Trophoblast cell (in vitro differentiated cells and primary cell): Measurements from ENCODE around the gene LRR1.

ENCODE experiments used
- DNase-seq, 2 donors: peaks; one replicate each; pipeline ENCODE4 v3.0.0-alpha.2; 2016
- H2AFZ ChIP-seq: 2 replicates; pipeline ENCODE4 v1.6.1; 2013; ENCODE audit warnings: low read length, moderate library complexity, mild to moderate bottlenecking; ENCODE audit not compliant: insufficient read depth, poor library complexity
- H2AK5ac ChIP-seq: 2 replicates; pipeline ENCODE4 v1.6.1; 2013; ENCODE audit warnings: mild to moderate bottlenecking, low read length
- H2BK120ac ChIP-seq: 2 replicates; pipeline ENCODE4 v1.6.1; 2013; ENCODE audit warnings: low read length, mild to moderate bottlenecking, moderate library complexity; ENCODE audit not compliant: insufficient read depth, poor library complexity
- H2BK12ac ChIP-seq: 2 replicates; pipeline ENCODE4 v1.6.1; 2013; ENCODE audit warnings: mild to moderate bottlenecking, low read length, moderate library complexity
- H2BK5ac ChIP-seq: 2 replicates; pipeline ENCODE4 v1.6.1; 2013; ENCODE audit warnings: low read length, low read depth, moderate library complexity, mild to moderate bottlenecking; ENCODE audit not compliant: poor library complexity
- H3K14ac ChIP-seq: 2 replicates; pipeline ENCODE4 v1.6.1; 2013; ENCODE audit warnings: mild to moderate bottlenecking, low read length
- H3K18ac ChIP-seq: 2 replicates; pipeline ENCODE4 v1.6.1; 2013; ENCODE audit warnings: mild to moderate bottlenecking, low read length
- H3K23ac ChIP-seq: 2 replicates; pipeline ENCODE4 v1.6.1; 2013; ENCODE audit warnings: low read length
- H3K27ac ChIP-seq: 2 replicates; pipeline ENCODE4 v1.5.1; 2013; ENCODE audit warnings: low read depth, mild to moderate bottlenecking, inconsistent platforms, low read length, moderate library complexity
- H3K27me3 ChIP-seq: 2 replicates; pipeline ENCODE4 v1.6.1; 2013; ENCODE audit warnings: inconsistent platforms, mild to moderate bottlenecking, low read length, moderate library complexity; ENCODE audit not compliant: insufficient read depth
- H3K36me3 ChIP-seq, 2 experiments: 1 replicate in 1 of 2; 2 replicates in 1 of 2; pipeline ENCODE4 v1.6.1; 2013; ENCODE audit warnings: low read length in 2 of 2, mild to moderate bottlenecking in 2 of 2, moderate library complexity in 1 of 2; ENCODE audit not compliant: insufficient read depth in 2 of 2, control insufficient read depth in 1 of 2
- H3K4ac ChIP-seq: 2 replicates; pipeline ENCODE4 v1.6.1; 2013; ENCODE audit warnings: low read depth, mild to moderate bottlenecking, low read length, moderate library complexity
- H3K4me1 ChIP-seq, 2 experiments: 1 replicate in 1 of 2; 2 replicates in 1 of 2; pipeline ENCODE4 v1.6.1; 2013; ENCODE audit warnings: low read length in 2 of 2, mild to moderate bottlenecking in 2 of 2, moderate library complexity in 1 of 2; ENCODE audit not compliant: insufficient read depth in 2 of 2, control insufficient read depth in 1 of 2
- H3K4me2 ChIP-seq: 2 replicates; pipeline ENCODE4 v1.6.1; 2013; ENCODE audit warnings: inconsistent platforms, mild to moderate bottlenecking, low read length, moderate library complexity
- H3K4me3 ChIP-seq: 2 replicates; pipeline ENCODE4 v1.5.1; 2013; ENCODE audit warnings: mild to moderate bottlenecking, low read depth, low read length, inconsistent platforms
- H3K79me1 ChIP-seq: one replicate; pipeline ENCODE4 v1.6.1; 2013; ENCODE audit warnings: low read length
- H3K79me2 ChIP-seq: 2 replicates; pipeline ENCODE4 v1.6.1; 2013; ENCODE audit warnings: low read length, mild to moderate bottlenecking; ENCODE audit not compliant: control insufficient read depth, insufficient read depth, poor library complexity
- H3K9ac ChIP-seq: 2 replicates; pipeline ENCODE4 v1.6.1; 2013; ENCODE audit warnings: mild to moderate bottlenecking, low read length
- H3K9me3 ChIP-seq: 2 replicates; pipeline ENCODE4 v1.6.1; 2013; ENCODE audit warnings: low read depth, mild to moderate bottlenecking, control low read depth, inconsistent platforms, low read length; ENCODE audit not compliant: insufficient read depth
- H4K12ac ChIP-seq: 2 replicates; pipeline ENCODE4 v1.6.1; 2013; ENCODE audit warnings: low read depth, mild to moderate bottlenecking, low read length, moderate library complexity
- H4K8ac ChIP-seq: 2 replicates; pipeline ENCODE4 v1.6.1; 2013; ENCODE audit warnings: low read depth, mild to moderate bottlenecking, low read length, moderate library complexity
- H4K91ac ChIP-seq: one replicate; pipeline ENCODE4 v1.6.1; 2013; ENCODE audit warnings: low read depth, mild to moderate bottlenecking, low read length, moderate library complexity
- whole genome bisulfite sequencing: extraction: QIAGEN DNeasy Blood & Tissue Kit; methylation state at CpG from one replicate; pipeline ENCODE4 v1.1.7; 2013; ENCODE audit warnings: missing lambda C conversion rate; ENCODE audit not compliant: insufficient read length, insufficient coverage; ENCODE audit errors: extremely low coverage; 5-methylcytosine and 5-hydroxymethylcytosine counted together

The LRR1 gene

DNA sequence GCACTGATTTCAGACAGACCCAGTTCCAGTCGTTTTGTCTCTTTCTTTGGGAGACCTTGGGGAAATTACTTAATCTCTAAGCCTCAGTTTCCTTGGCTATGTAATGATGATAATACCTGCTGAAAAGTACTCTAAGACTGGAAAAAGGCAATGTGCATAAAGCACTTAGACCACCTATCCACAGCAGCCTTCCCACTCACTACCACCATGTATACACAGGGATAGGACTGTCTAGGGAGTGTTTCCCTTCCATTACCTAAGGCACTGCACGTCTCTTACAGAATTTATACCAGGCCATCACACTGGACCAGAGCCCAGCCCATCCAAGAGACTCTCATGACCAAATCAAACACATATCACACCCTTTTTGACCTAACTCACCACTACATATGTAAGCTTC, 18.9 kb upstream of the LRR1 start:
- Histone ChIP-seq H3K27ac (no peak overlapping the region), H3K79me1 (no peaks in the 10 kb centered on the region), H3K36me3 (peaks cover 19 to 29% of the 10 kb centered on the region in 2 experiments), H4K91ac (no peak overlapping the region), H4K12ac (no peak overlapping the region), H3K4me3 (no peak overlapping the region), H2BK5ac (no peak overlapping the region), H3K4me2 (no peak overlapping the region), H2AFZ (no peak overlapping the region), H3K18ac (no peak overlapping the region), H3K9me3 (no peaks in the 10 kb centered on the region), H3K9ac (no peak overlapping the region), H3K4ac (no peak overlapping the region), H3K4me1 (peaks cover 0 to 7% of the 10 kb centered on the region in 2 experiments), H2BK12ac (no peak overlapping the region), H3K79me2 (peaks cover 6% of the 10 kb centered on the region), H2AK5ac (no peak overlapping the region), H4K8ac (no peak overlapping the region), H2BK120ac (no peak overlapping the region), H3K27me3 (no peaks in the 10 kb centered on the region), H3K23ac (no peak overlapping the region), H3K14ac (no peak overlapping the region)
- WGBS, result no CpG with 5 or more reads among the region's 2 CpGs
- DNase-seq, result no peak

DNA sequence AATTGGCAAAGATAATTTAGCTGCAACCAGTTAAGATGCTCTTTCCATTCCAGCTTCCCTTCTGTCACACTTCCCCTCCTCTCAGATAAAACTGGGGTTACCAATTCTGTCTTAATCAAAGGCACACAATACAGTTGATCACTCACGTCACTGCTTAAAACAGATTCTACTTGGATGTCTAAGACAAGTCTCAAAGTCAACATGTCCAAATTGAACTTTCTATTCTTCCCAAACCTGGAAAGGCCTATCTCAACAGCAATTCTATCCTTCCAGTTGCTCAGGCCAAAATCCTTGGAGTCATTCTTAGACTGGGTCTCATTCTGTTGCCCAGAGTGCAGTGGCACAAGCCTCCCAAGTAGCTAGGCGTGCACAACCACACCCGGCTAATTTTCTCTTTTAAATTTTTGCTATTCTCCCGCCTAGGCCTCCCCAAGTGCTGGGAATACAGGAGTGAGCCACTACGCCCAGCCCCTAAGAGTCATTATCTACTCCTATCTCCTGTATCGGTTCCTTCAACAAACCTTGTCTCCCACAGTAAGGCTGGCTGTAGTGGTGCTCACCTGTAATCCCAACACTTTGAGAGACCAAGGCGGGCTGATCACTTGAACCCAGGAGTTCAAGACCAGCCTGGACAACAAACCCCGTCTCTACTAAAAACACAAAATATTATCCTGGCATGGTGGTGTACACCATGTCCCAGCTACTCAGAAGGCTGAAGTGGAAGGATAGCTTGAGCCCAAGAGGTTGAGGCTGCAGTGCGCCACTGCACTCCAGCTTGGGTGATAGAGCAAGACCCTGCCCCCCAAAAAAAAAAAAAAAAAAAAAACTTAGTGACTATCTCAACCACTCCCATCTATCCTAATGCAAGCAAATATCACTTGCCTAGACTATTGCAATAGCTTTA, 17.3 kb upstream of the LRR1 start:
- Histone ChIP-seq H3K9me3 (no peaks in the 10 kb centered on the region), H2AFZ (no peak overlapping the region), H2BK12ac (no peak overlapping the region), H2BK120ac (no peak overlapping the region), H4K91ac (no peak overlapping the region), H3K79me2 (peaks cover 16% of the 10 kb centered on the region), H2BK5ac (no peak overlapping the region), H3K4me2 (no peak overlapping the region), H3K79me1 (peaks cover 7% of the 10 kb centered on the region), H3K4me3 (no peak overlapping the region), H3K4me1 (peaks cover 0 to 7% of the 10 kb centered on the region in 2 experiments), H3K14ac (no peak overlapping the region), H4K12ac (no peak overlapping the region), H2AK5ac (no peak overlapping the region), H3K36me3 (peaks cover 19 to 28% of the 10 kb centered on the region in 2 experiments), H3K27me3 (no peaks in the 10 kb centered on the region), H3K18ac (no peak overlapping the region), H3K23ac (no peak overlapping the region), H4K8ac (no peak overlapping the region), H3K9ac (no peak overlapping the region), H3K27ac (no peak overlapping the region), H3K4ac (no peak overlapping the region)
- DNase-seq, result no peak
- no CpG with 5 or more reads among the region's 9 CpGs for WGBS

DNA sequence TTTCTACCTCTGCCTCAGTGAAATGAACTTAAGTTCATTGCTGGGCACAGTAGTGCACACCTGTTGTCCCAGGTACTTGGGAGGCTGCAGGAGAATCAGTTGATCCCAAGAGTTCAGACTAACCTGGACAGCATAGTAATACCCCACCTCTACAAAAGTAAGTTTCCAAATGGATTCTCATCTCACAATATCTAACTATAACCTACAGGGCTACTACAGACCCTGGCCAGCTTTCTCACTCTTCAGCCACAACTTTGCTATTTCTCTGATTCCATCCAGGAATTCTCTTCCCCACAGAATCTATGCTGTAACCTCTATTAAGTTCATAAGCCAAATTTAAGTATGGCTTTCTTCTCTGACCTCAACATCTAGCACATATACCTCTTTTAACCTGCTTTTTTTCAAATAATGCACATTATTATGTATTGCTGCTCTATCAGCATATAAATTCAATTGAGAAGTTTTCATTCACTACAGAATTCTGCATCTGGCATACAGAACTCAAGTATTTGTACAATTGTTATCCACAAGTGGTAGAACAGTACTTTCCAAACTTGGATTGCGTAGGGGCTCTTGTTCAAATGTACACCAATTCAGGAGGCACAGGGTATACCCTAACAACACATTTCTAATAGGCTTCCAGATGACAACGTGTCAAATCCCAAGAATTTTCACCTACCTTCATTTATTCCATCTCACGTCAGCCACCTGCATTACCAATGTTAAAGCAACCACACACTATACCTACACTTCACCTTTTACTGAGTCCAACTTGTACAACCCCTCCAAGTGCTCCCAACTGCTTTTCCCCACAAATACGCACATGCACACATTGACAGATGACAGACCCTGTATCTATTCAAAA, 16.4 kb upstream of the LRR1 start:
- Histone ChIP-seq H3K27ac (no peak overlapping the region), H4K8ac (no peak overlapping the region), H3K14ac (no peak overlapping the region), H2AK5ac (no peak overlapping the region), H3K9ac (no peak overlapping the region), H3K4me3 (no peak overlapping the region), H3K4ac (no peak overlapping the region), H3K79me2 (peaks cover 16% of the 10 kb centered on the region), H3K4me1 (peaks cover 0 to 7% of the 10 kb centered on the region in 2 experiments), H3K4me2 (no peak overlapping the region), H3K36me3 (peaks cover 16 to 21% of the 10 kb centered on the region in 2 experiments), H3K23ac (no peak overlapping the region), H2BK5ac (no peak overlapping the region), H2AFZ (no peak overlapping the region), H3K79me1 (peaks cover 7% of the 10 kb centered on the region), H4K12ac (no peak overlapping the region), H2BK120ac (no peak overlapping the region), H2BK12ac (no peak overlapping the region), H3K18ac (no peak overlapping the region), H3K27me3 (no peaks in the 10 kb centered on the region), H4K91ac (no peak overlapping the region), H3K9me3 (no peaks in the 10 kb centered on the region)
- no peak for DNase-seq
- no CpG with 5 or more reads among the region's 4 CpGs for WGBS

DNA sequence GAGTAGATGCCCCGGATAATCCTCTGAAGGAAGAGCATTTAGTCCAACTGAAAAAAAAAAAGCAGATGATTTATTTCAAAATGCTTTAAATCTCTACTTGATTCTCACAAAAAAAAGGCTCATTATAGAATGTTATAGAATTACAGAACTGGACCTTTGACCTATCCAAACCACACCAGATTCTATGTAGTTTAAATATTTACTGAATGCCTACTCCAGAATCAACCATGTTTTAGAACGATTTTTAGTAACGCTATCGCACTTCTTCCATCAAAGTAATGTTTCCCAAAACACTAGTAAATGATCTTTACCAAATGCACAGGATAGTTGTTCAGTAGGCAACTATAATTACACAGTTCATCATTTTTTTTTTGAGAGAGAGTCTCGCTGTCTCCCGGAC, 15.1 kb upstream of the LRR1 start:
- Histone ChIP-seq H3K9ac (no peak overlapping the region), H3K4ac (peak overlapping the region; percentile 37), H2BK5ac (no peak overlapping the region), H2BK120ac (no peak overlapping the region), H3K23ac (no peak overlapping the region), H3K4me1 (peaks cover 0 to 7% of the 10 kb centered on the region in 2 experiments), H3K79me1 (peaks cover 7% of the 10 kb centered on the region), H3K4me2 (no peak overlapping the region), H4K91ac (no peak overlapping the region), H3K27ac (no peak overlapping the region), H3K36me3 (peaks cover 14 to 17% of the 10 kb centered on the region in 2 experiments), H2AFZ (no peak overlapping the region), H2BK12ac (no peak overlapping the region), H3K18ac (no peak overlapping the region), H3K14ac (no peak overlapping the region), H3K9me3 (no peaks in the 10 kb centered on the region), H2AK5ac (no peak overlapping the region), H3K79me2 (peaks cover 16% of the 10 kb centered on the region), H4K12ac (no peak overlapping the region), H3K4me3 (no peak overlapping the region), H3K27me3 (no peaks in the 10 kb centered on the region), H4K8ac (no peak overlapping the region)
- no CpG with 5 or more reads among the region's 6 CpGs for WGBS
- no peak for DNase-seq
